ENCODE results near the gene LRRTM4. TPM values are rescaled to one million over a fixed set of nuclear protein-coding genes. Genes with fewer than 3 reads are reported as not detected.

Gene LRRTM4
- total RNA-seq, 6 donors from 2014 or later, result 0.29 to 0.61 TPM; not detected in 4

- Histone ChIP-seq H3K9me3 (no peaks in the 10 kb centered on the region), H3K36me3 (no peaks in the 10 kb centered on the region), H3K4me3 (no peak overlapping the region), H3K4me1 (no peaks in the 10 kb centered on the region), H3K27ac (no peak overlapping the region), H3K27me3 (no peaks in the 10 kb centered on the region)
- 84 to 87% methylated on average over 3 of the region's 3 CpGs for WGBS, 2 donors
- TF ChIP-seq EP300 (IDR thresholded peaks at IDR 0.05), result no peak
- no peak for TF ChIP-seq CTCF (IDR thresholded peaks at IDR 0.05)
- TF ChIP-seq POLR2A (IDR thresholded peaks at IDR 0.05), result no peak
- no peak for TF ChIP-seq POLR2AphosphoS5 (IDR thresholded peaks at IDR 0.05)
- ATAC-seq (ENCODE audit: low FRiP score in 2 of 2), result no peak
- DNase-seq, result no peak
Observed at GRCh38 chr2:76829374-76830234, 692.6 kb downstream of the LRRTM4 start.

DNA sequence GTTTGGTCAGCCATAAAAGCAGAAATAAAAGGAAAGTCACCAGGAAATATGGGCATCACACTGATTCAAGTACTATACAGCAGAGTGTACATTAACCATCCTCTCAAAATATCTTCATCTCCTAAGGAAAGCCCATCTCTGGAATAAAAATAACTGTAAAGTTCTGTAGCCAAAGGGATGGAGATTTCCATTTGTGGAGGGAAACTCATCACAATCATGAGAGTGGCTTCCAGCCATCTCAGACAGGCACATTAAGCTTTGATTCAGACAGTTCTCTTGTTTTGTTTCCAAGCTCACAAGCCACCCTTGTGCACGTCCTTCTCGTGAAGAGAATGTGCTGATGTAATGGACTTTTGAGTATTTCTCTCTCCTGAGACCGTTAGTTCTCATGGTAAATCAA lies 695.5 kb downstream of the LRRTM4 start:
- H3K4me1 ChIP-seq, result no peaks in the 10 kb centered on the region
- 48 to 55% methylated on average over 3 of the region's 3 CpGs for WGBS, 2 donors
- DNase-seq, result no peak
- H3K9me3 ChIP-seq, result no peaks in the 10 kb centered on the region
- H3K36me3 ChIP-seq, result no peaks in the 10 kb centered on the region
- ATAC-seq (ENCODE audit: low FRiP score in 2 of 2), result no peak
- H3K27ac ChIP-seq, result no peak overlapping the region
- no peak overlapping the region for H3K4me3 ChIP-seq
- H3K27me3 ChIP-seq, result no peaks in the 10 kb centered on the region
- TF ChIP-seq EP300 (IDR thresholded peaks at IDR 0.05) (no peak), POLR2A (IDR thresholded peaks at IDR 0.05) (no peak), POLR2AphosphoS5 (IDR thresholded peaks at IDR 0.05) (no peak), CTCF (IDR thresholded peaks at IDR 0.05) (no peak)

DNA sequence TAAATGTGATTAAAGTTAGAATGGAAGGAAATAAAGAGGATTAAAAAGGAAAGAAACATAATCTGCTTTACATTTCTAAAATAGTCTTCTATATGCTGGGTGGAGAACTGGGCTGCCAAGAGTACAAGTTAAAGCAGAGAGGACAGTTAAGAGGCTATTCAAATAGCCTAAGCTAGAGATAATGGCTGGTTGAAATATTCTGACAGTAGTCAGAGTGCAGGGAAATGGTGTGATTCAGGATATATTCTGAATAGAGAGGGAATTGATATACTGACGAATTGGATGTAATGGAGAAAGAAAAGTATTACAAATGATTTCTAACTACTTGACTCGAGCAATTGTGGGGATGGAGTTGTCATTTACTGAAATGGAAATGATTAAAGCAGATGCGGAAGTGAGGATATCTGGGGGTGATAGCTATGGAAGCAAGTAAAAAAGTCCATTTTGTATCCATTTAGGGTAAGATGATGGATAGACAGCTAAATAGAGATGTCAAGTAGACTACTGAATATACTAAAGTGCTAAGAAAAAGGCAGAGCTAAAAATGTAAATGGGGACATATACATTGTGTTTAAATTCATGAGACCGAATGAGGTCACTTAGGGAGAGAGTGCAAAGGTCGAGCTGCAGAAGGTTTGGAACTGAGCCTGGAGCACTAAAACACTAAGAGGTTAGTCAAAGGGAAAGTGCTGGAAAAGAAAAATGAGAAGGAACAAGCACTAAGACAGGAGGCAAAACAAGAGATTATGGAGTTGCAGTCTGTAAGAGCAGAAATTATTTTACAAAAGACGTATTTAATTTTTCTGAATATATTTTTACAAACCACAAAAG lies 696.8 kb downstream of the LRRTM4 start:
- Histone ChIP-seq H3K9me3 (no peaks in the 10 kb centered on the region), H3K27me3 (no peaks in the 10 kb centered on the region), H3K4me3 (no peak overlapping the region), H3K27ac (no peak overlapping the region), H3K36me3 (no peaks in the 10 kb centered on the region), H3K4me1 (no peaks in the 10 kb centered on the region)
- DNase-seq (no peak), ATAC-seq (ENCODE audit: low FRiP score in 2 of 2) (no peak)
- 77% methylated on average over 6 of the region's 6 CpGs for WGBS, 2 donors
- TF ChIP-seq POLR2AphosphoS5 (IDR thresholded peaks at IDR 0.05) (no peak), CTCF (IDR thresholded peaks at IDR 0.05) (no peak), POLR2A (IDR thresholded peaks at IDR 0.05) (no peak), EP300 (IDR thresholded peaks at IDR 0.05) (no peak)

GRCh38 chr2:76821731-76822130 lies 700.4 kb downstream of the LRRTM4 start:
- DNase-seq (no peak), ATAC-seq (ENCODE audit: low FRiP score in 2 of 2) (no peak)
- no peaks in the 10 kb centered on the region for H3K27me3 ChIP-seq
- no peaks in the 10 kb centered on the region for H3K4me1 ChIP-seq
- no peaks in the 10 kb centered on the region for H3K36me3 ChIP-seq
- no peaks in the 10 kb centered on the region for H3K9me3 ChIP-seq
- 87 to 90% methylated on average over 2 of the region's 2 CpGs for WGBS, 2 donors
- no peak overlapping the region for H3K27ac ChIP-seq
- TF ChIP-seq EP300 (IDR thresholded peaks at IDR 0.05) (no peak), POLR2AphosphoS5 (IDR thresholded peaks at IDR 0.05) (no peak), POLR2A (IDR thresholded peaks at IDR 0.05) (no peak), CTCF (IDR thresholded peaks at IDR 0.05) (no peak)
- H3K4me3 ChIP-seq, result no peak overlapping the region

All from upper lobe of left lung (tissue), 6 donors.